GM12872 (cell line): ENCODE results near the gene NOL4L.

Experiments
- CTCF ChIP-seq: IDR thresholded peaks from 3 replicates; pipeline ENCODE4 v1.5.1; 2011; ENCODE audit warnings: low read depth, mild to moderate bottlenecking, low read length, moderate library complexity; ENCODE audit not compliant: insufficient read depth

Gene NOL4L

GRCh38 chr20:32538526-32538939 is 46.6 kb downstream of the NOL4L start:
- no peak for TF ChIP-seq CTCF

- no peak for TF ChIP-seq CTCF
These were observed 47.2 kb downstream of the NOL4L start for GRCh38 chr20:32537657-32538525.

- TF ChIP-seq CTCF = no peak
These were observed 48.1 kb downstream of the NOL4L start for GRCh38 chr20:32536851-32537656.

- TF ChIP-seq CTCF = no peak
These were observed 48.9 kb downstream of the NOL4L start for GRCh38 chr20:32535953-32536823.

- no peak for TF ChIP-seq CTCF
These were observed 49.7 kb downstream of the NOL4L start for GRCh38 chr20:32535316-32535952.

- TF ChIP-seq CTCF = no peak
These were observed 50.4 kb downstream of the NOL4L start for GRCh38 chr20:32534661-32535240.
